Stimulated activated naive CD8-positive, alpha-beta T cell treated with anti-CD3 and anti-CD28 coated beads, Interleukin-15, Interleukin-2, amounts not matched to agents 100 ng/mL and 50 ng/mL, for 24 hours (primary cell): ENCODE data around the gene ZNF330.

ENCODE experiments used
- H3K27ac Mint-ChIP-seq: one replicate; pipeline ENCODE4 v1.8.0; 2021; ENCODE audit warnings: mild to moderate bottlenecking, mixed read lengths
- H3K27me3 Mint-ChIP-seq: one replicate; pipeline ENCODE4 v1.8.0; 2021; ENCODE audit warnings: mixed read lengths
- H3K36me3 Mint-ChIP-seq: one replicate; pipeline ENCODE4 v1.8.0; 2021; ENCODE audit warnings: low read depth, mixed read lengths
- H3K4me1 Mint-ChIP-seq: one replicate; pipeline ENCODE4 v1.8.0; 2021; ENCODE audit warnings: low read depth, mixed read lengths
- H3K4me3 Mint-ChIP-seq: one replicate; pipeline ENCODE4 v1.8.0; 2021; ENCODE audit warnings: mild to moderate bottlenecking, mixed read lengths
- H3K9me3 Mint-ChIP-seq: one replicate; pipeline ENCODE4 v1.8.0; 2021; ENCODE audit warnings: mixed read lengths

ZNF330 gene

DNA sequence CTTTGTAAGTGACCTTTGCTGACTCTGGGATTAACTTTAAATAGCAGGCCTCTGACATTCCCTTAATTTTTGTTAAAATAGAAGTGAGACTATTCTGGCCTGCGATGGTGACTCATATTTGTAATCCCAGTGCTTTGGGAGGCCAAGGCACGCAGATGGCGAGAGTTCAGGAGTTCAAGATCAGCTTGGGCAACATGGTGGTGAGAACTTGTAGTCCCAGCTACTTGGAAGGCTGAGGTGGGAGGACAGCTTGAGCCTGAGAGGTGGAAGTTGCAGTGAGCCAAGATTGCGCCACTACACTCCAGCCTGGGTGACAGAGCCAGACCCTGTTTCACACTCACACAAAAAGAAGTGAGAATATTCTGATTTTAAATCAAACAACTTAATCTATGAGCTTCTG is 27.3 kb downstream of the ZNF330 start:
- Mint-ChIP-seq H3K9me3 (no peaks in the 10 kb centered on the region), H3K4me1 (peaks cover 5% of the 10 kb centered on the region), H3K4me3 (no peak overlapping the region), H3K27ac (no peak overlapping the region), H3K27me3 (peaks cover 2% of the 10 kb centered on the region), H3K36me3 (no peaks in the 10 kb centered on the region)

- no peaks in the 10 kb centered on the region for H3K9me3 Mint-ChIP-seq
- peaks cover 5% of the 10 kb centered on the region for H3K4me1 Mint-ChIP-seq
- H3K4me3 Mint-ChIP-seq: no peak overlapping the region
- H3K27ac Mint-ChIP-seq: no peak overlapping the region
- H3K27me3 Mint-ChIP-seq: peaks cover 6% of the 10 kb centered on the region
- no peaks in the 10 kb centered on the region for H3K36me3 Mint-ChIP-seq
Observed at GRCh38 chr4:141248486-141248885, 27.8 kb downstream of the ZNF330 start.

DNA sequence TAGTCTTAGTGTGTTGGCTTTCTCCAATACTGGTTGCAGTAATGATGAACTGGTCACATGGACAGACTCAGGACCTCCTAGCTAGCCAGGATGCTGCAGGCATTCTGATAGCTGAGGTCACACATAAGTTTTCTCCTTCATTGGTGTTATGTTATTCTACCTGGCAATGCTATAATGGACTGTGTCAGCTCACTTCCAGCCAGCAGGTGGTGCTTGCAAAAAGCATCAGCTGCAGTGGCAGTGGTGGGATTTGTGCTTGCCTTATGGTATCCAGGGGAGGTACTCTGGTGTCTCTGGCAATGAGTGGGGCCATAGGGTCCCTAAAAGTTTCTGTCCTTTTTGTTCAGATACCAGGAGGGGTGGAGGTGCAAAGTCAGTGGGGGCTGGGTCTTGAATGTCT is 33.6 kb downstream of the ZNF330 start:
- Mint-ChIP-seq H3K4me1 (no peaks in the 10 kb centered on the region), H3K27ac (no peak overlapping the region), H3K9me3 (no peaks in the 10 kb centered on the region), H3K4me3 (no peak overlapping the region), H3K27me3 (peaks cover 9% of the 10 kb centered on the region), H3K36me3 (no peaks in the 10 kb centered on the region)

- Mint-ChIP-seq H3K9me3 (no peaks in the 10 kb centered on the region), H3K27me3 (peaks cover 9% of the 10 kb centered on the region), H3K36me3 (no peaks in the 10 kb centered on the region), H3K4me1 (no peaks in the 10 kb centered on the region), H3K4me3 (no peak overlapping the region), H3K27ac (no peak overlapping the region)
Observed at GRCh38 chr4:141255016-141255415, 34.3 kb downstream of the ZNF330 start.

GRCh38 chr4:141258558-141258957 is 37.9 kb downstream of the ZNF330 start:
- Mint-ChIP-seq H3K4me1 (no peaks in the 10 kb centered on the region), H3K27ac (no peak overlapping the region), H3K4me3 (no peak overlapping the region), H3K36me3 (no peaks in the 10 kb centered on the region), H3K9me3 (no peaks in the 10 kb centered on the region), H3K27me3 (peaks cover 3% of the 10 kb centered on the region)

DNA sequence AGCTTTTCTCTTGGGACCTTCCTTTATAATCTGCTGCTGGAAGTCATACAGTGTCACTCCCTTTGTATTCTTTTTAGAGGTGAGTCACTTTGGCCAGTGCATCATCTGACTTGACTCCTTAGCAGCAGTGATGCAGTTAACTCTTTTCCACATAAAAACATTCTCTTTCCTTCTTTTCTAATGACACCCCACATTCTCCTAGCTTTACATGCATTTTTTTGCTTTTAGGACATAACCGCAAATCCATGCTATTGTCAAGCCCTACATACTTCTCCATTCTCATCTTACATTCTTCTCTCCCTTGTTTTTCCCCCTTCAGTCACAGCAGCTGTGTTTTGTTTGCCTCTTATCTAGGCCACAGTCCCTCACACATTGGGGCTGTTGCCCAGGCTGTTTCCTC is 55.1 kb downstream of the ZNF330 start:
- H3K36me3 Mint-ChIP-seq: no peaks in the 10 kb centered on the region

GRCh38 chr4:141283152-141283551 is 62.5 kb downstream of the ZNF330 start:
- no peaks in the 10 kb centered on the region for H3K36me3 Mint-ChIP-seq
- H3K9me3 Mint-ChIP-seq: no peaks in the 10 kb centered on the region
- H3K4me3 Mint-ChIP-seq: no peak overlapping the region
- H3K27me3 Mint-ChIP-seq: no peaks in the 10 kb centered on the region
- H3K4me1 Mint-ChIP-seq: no peaks in the 10 kb centered on the region
- H3K27ac Mint-ChIP-seq: no peak overlapping the region

More for the DNA sequence above, 55.1 kb downstream of the ZNF330 start:
- no peak overlapping the region for H3K4me3 Mint-ChIP-seq
- peaks cover 9% of the 10 kb centered on the region for H3K27me3 Mint-ChIP-seq
- no peaks in the 10 kb centered on the region for H3K9me3 Mint-ChIP-seq
- H3K4me1 Mint-ChIP-seq: no peaks in the 10 kb centered on the region
- no peak overlapping the region for H3K27ac Mint-ChIP-seq

- H3K27ac Mint-ChIP-seq: no peak overlapping the region
- no peaks in the 10 kb centered on the region for H3K9me3 Mint-ChIP-seq
- H3K4me3 Mint-ChIP-seq: no peak overlapping the region
- no peaks in the 10 kb centered on the region for H3K4me1 Mint-ChIP-seq
- no peaks in the 10 kb centered on the region for H3K36me3 Mint-ChIP-seq
- H3K27me3 Mint-ChIP-seq: no peaks in the 10 kb centered on the region
Observed at GRCh38 chr4:141283563-141283962, 62.9 kb downstream of the ZNF330 start.
